Measurements from ENCODE around the gene ARMC12. TPM values are rescaled to one million over a fixed set of nuclear protein-coding genes. Genes with fewer than 3 reads are reported as not detected.

ARMC12 gene
- total and polyA plus RNA-seq, 2 of the 13 experiments (the other 11 are each of a cell fraction or from before 2014, with no cell fraction given) = 1.3 TPM; not detected in 1

DNA sequence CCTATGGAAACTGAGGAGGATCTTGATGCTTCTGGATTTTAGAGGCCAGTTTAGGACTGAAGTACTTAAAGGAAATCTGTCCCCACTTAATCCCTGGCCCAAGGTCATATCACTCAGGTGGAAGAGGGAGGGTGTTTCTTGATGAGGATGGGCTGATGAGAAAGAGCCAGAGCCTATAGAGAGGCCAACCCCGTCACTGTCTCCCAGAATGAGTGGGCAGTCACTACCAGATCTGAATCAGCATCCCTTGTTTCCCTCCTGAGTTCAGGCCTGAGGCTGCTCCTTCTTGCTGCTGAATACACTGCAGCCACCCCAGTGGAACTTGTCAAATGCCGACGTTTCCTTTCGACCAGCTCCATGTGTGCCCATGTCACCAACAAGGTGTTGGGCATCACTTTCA is 14.8 kb downstream of the ARMC12 start:
- ChIA-PET POLR2A (no interaction called here), CTCF (ENCODE audit: low intra/inter-chr PET ratio, low total read pairs) (no interaction called here)
- in situ Hi-C loops (cut with HindIII; ENCODE audit: extremely low pct_ligation_motif_present, low pct_unique_long_range_greater_than_20kb) (no loop called here), intact Hi-C loops (cut with micrococcal nuclease; ENCODE audit: unreplicated experiment) (no loop called here)
- Histone ChIP-seq H4K20me1 (ENCODE audit: insufficient read depth, low read length) (no peaks in the 10 kb centered on the region), H3K9ac (ENCODE audit: insufficient read depth, low read depth, low read length) (no peak overlapping the region), H3K27me3 (ENCODE audit: control insufficient read depth in 1 of 2, insufficient read depth in 2 of 2, low read length in 2 of 2) (peaks cover 4 to 22% of the 10 kb centered on the region in 2 experiments; a peak in 4 of 5 replicates), H3K36me3 (replicated peaks in 1 of 2; ENCODE audit: control insufficient read depth in 1 of 2, insufficient read depth in 2 of 2, low read length in 2 of 2) (no peaks in the 10 kb centered on the region), H3K27ac (ENCODE audit: extremely low read length, insufficient read depth, low read length) (no peak overlapping the region), H3K79me2 (ENCODE audit: insufficient read depth, low read length) (no peaks in the 10 kb centered on the region), H3K4me3 (replicated peaks in 1 of 3; ENCODE audit: insufficient read depth in 1 of 3, low read depth in 2 of 3, low read length in 3 of 3) (no peak overlapping the region), H2AFZ (ENCODE audit: low read length) (no peak overlapping the region), H3K4me1 (ENCODE audit: insufficient read depth, low read length) (0 out of 2 replicates have a peak, but pooled peaks cover 14% of the 10 kb centered on the region), H3K9me3 (ENCODE audit: low read length) (0 out of 2 replicates have a peak, but pooled peaks cover 4% of the 10 kb centered on the region), H3K4me2 (ENCODE audit: low read depth, low read length) (no peak overlapping the region)
- DNase-seq (ENCODE audit: low spot score) = no peak
- no TSS peak for BruUV-seq (replicated peaks)
- TF ChIP-seq ZKSCAN5 (CRISPR knock-in tag; IDR thresholded peaks at IDR 0.05) = 0 out of 2 replicates have a peak, but pooled peaks have one; percentile 23
- TF ChIP-seq ZNF589 (CRISPR knock-in tag; conservative IDR thresholded peaks at IDR 0.05) = no peak
- WGBS (ENCODE audit: low lambda C conversion rate) = 3% methylated on average over 4 of the region's 4 CpGs
- ATAC-seq = no peak
- no peak for FAIRE-seq

GRCh38 chr6:35752330-35752729 is 15.5 kb downstream of the ARMC12 start:
- in situ Hi-C loops (cut with HindIII; ENCODE audit: extremely low pct_ligation_motif_present, low pct_unique_long_range_greater_than_20kb) (no loop called here), intact Hi-C loops (cut with micrococcal nuclease; ENCODE audit: unreplicated experiment) (no loop called here)
- Histone ChIP-seq H3K4me1 (ENCODE audit: insufficient read depth, low read length) (0 out of 2 replicates have a peak, but pooled peaks cover 14% of the 10 kb centered on the region), H3K27me3 (ENCODE audit: control insufficient read depth in 1 of 2, insufficient read depth in 2 of 2, low read length in 2 of 2) (peaks cover 3 to 22% of the 10 kb centered on the region in 2 experiments; a peak in 4 of 5 replicates), H3K36me3 (replicated peaks in 1 of 2; ENCODE audit: control insufficient read depth in 1 of 2, insufficient read depth in 2 of 2, low read length in 2 of 2) (no peaks in the 10 kb centered on the region), H3K79me2 (ENCODE audit: insufficient read depth, low read length) (no peaks in the 10 kb centered on the region), H3K9me3 (ENCODE audit: low read length) (0 out of 2 replicates have a peak, but pooled peaks cover 4% of the 10 kb centered on the region), H3K4me2 (ENCODE audit: low read depth, low read length) (no peak overlapping the region), H3K9ac (ENCODE audit: insufficient read depth, low read depth, low read length) (no peak overlapping the region), H3K4me3 (replicated peaks in 1 of 3; ENCODE audit: insufficient read depth in 1 of 3, low read depth in 2 of 3, low read length in 3 of 3) (no peak overlapping the region), H4K20me1 (ENCODE audit: insufficient read depth, low read length) (no peaks in the 10 kb centered on the region), H3K27ac (ENCODE audit: extremely low read length, insufficient read depth, low read length) (no peak overlapping the region), H2AFZ (ENCODE audit: low read length) (no peak overlapping the region)
- FAIRE-seq (no peak), ATAC-seq (no peak), DNase-seq (ENCODE audit: low spot score) (no peak)
- POLR2A ChIA-PET = no interaction called here
- no TSS peak for BruUV-seq (replicated peaks)
- 48% methylated on average over 4 of the region's 4 CpGs for WGBS (ENCODE audit: low lambda C conversion rate)
- CTCF ChIA-PET (ENCODE audit: low intra/inter-chr PET ratio, low total read pairs) = no interaction called here
- TF ChIP-seq ZNF615 (CRISPR knock-in tag; IDR thresholded peaks at IDR 0.05; ENCODE audit: borderline replicate concordance) = no peak
- TF ChIP-seq, protein P1, sequence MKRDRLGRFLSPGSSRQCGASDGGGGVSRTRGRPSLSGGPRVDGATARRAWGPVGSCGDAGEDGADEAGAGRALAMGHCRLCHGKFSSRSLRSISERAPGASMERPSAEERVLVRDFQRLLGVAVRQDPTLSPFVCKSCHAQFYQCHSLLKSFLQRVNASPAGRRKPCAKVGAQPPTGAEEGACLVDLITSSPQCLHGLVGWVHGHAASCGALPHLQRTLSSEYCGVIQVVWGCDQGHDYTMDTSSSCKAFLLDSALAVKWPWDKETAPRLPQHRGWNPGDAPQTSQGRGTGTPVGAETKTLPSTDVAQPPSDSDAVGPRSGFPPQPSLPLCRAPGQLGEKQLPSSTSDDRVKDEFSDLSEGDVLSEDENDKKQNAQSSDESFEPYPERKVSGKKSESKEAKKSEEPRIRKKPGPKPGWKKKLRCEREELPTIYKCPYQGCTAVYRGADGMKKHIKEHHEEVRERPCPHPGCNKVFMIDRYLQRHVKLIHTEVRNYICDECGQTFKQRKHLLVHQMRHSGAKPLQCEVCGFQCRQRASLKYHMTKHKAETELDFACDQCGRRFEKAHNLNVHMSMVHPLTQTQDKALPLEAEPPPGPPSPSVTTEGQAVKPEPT (CRISPR knock-in tag; IDR thresholded peaks at IDR 0.05; ENCODE audit: low read depth) = no peak
- TF ChIP-seq, protein P2, sequence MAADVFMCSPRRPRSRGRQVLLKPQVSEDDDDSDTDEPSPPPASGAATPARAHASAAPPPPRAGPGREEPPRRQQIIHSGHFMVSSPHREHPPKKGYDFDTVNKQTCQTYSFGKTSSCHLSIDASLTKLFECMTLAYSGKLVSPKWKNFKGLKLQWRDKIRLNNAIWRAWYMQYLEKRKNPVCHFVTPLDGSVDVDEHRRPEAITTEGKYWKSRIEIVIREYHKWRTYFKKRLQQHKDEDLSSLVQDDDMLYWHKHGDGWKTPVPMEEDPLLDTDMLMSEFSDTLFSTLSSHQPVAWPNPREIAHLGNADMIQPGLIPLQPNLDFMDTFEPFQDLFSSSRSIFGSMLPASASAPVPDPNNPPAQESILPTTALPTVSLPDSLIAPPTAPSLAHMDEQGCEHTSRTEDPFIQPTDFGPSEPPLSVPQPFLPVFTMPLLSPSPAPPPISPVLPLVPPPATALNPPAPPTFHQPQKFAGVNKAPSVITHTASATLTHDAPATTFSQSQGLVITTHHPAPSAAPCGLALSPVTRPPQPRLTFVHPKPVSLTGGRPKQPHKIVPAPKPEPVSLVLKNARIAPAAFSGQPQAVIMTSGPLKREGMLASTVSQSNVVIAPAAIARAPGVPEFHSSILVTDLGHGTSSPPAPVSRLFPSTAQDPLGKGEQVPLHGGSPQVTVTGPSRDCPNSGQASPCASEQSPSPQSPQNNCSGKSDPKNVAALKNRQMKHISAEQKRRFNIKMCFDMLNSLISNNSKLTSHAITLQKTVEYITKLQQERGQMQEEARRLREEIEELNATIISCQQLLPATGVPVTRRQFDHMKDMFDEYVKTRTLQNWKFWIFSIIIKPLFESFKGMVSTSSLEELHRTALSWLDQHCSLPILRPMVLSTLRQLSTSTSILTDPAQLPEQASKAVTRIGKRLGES (CRISPR knock-in tag; IDR thresholded peaks at IDR 0.05; ENCODE audit: borderline replicate concordance) = no peak
- no peak for TF ChIP-seq TAF1 (CRISPR knock-in tag; IDR thresholded peaks at IDR 0.05)
- TF ChIP-seq MATR3 (CRISPR knock-in tag; IDR thresholded peaks at IDR 0.05) = no peak
- TF ChIP-seq, protein P3, sequence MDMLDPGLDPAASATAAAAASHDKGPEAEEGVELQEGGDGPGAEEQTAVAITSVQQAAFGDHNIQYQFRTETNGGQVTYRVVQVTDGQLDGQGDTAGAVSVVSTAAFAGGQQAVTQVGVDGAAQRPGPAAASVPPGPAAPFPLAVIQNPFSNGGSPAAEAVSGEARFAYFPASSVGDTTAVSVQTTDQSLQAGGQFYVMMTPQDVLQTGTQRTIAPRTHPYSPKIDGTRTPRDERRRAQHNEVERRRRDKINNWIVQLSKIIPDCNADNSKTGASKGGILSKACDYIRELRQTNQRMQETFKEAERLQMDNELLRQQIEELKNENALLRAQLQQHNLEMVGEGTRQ (IDR thresholded peaks at IDR 0.05; ENCODE audit: low read depth, low read length) = peak; percentile 58
- TF ChIP-seq, protein P3 (CRISPR knock-in tag; IDR thresholded peaks at IDR 0.05; ENCODE audit: borderline replicate concordance) = no peak
- peak; percentile 91 for TF ChIP-seq RAD51 (IDR thresholded peaks at IDR 0.05; ENCODE audit: borderline replicate concordance)
- TF ChIP-seq ZNF788 (CRISPR knock-in tag; IDR thresholded peaks at IDR 0.05; ENCODE audit: borderline replicate concordance) = no peak
- TF ChIP-seq MAF1 (CRISPR knock-in tag; IDR thresholded peaks at IDR 0.05; ENCODE audit: borderline replicate concordance) = no peak

All from HepG2 (cell line).